NCI-H1436 treated with DMSO at 0.1 percent for 48 hours (cell line): ENCODE measurements around the gene TM2D3.

Experiments
- DNase-seq: peaks from one replicate; lab custom pipeline; 2025; lab: John Stamatoyannopoulos, UW

The TM2D3 gene, protein sequence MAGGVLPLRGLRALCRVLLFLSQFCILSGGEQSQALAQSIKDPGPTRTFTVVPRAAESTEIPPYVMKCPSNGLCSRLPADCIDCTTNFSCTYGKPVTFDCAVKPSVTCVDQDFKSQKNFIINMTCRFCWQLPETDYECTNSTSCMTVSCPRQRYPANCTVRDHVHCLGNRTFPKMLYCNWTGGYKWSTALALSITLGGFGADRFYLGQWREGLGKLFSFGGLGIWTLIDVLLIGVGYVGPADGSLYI

GRCh38 chr15:101652098-101652785, at the start of gene TM2D3:
TSS of gene TM2D3 (minus strand) at chr15:101652381. CDS start at chr15:101652361, 20 bp downstream.
- DNase-seq, result no peak

- no peak for DNase-seq
These were observed 46.1 kb upstream of the TM2D3 start for GRCh38 chr15:101698314-101698713.

DNA sequence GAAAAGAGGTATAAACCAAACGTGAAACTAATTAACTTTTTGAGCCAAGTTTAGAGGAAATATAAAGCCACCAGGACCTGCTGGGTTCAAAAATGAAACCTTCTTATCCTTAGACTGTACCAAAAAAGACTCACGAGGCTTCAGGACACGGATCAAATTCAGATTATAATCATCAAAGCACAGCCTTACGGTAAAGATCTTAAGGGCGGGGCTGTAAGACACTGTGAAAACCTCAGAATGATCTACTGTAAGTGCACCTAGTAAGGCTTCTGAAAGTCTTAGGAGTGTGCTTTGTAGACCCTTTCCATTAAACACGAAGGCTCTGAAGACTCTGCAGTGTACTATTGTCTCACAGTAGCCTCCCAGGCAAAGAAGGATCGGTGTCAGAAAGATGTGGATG, 45.3 kb upstream of the TM2D3 start:
- DNase-seq, result no peak

DNA sequence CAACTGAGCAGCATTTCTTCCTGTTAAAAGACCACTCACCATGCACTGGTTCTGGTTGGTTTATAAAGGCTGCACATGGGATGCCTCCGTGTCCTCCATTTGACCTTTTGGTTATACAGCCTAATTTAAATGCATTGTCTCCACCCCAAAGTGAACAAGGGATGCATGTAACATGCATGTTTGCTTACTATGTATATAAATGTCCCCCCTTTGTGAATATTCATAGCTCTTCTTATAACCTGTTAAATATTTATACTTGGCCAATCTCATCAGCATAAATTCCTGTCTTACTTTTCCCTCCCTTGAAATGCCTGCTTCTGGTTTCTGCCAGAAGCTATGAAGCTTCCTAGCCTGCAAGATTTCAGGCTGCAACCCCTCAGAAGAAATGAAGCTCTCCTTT, 44.6 kb upstream of the TM2D3 start:
- no peak for DNase-seq

- DNase-seq, result no peak
These were observed 42.1 kb upstream of the TM2D3 start for GRCh38 chr15:101694261-101694660.

DNA sequence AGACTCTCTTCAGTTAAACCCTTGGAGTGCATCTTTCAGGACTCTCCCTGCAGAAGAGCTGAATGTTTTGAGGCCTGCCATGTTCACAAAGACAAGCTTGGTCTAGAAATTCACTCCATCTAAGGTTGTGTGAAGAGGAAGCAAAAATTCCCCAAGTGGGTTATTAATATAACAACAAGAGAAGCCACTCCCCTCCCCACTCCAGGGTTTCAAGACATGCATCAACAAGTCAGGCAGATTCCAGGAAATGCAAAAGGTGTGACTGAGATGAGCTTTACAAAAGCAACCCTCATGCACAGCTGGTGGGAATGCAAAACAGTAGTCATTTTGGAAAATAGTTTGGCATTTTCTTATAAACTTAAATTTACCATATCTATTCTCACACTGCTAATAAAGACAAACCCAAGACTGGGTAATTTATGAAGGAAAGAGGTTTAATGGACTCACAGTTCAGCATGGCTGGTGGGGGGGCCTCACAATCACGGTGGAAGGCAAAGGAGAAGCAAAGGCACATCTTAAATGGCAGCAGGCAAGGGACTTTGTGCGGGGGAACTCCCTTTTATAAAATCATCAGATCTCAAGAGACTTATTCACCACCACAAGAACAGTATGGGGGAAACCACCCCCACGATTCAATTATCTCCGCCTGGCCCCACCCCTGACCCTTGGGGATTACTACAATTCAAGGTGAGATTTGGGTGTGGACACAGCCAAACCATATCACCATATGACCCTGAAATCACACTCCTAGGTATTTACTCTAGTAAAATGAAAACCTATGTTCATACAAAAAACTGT, 40.8 kb upstream of the TM2D3 start:
- no peak for DNase-seq

GRCh38 chr15:101689901-101690300, 37.7 kb upstream of the TM2D3 start:
- no peak for DNase-seq

DNA sequence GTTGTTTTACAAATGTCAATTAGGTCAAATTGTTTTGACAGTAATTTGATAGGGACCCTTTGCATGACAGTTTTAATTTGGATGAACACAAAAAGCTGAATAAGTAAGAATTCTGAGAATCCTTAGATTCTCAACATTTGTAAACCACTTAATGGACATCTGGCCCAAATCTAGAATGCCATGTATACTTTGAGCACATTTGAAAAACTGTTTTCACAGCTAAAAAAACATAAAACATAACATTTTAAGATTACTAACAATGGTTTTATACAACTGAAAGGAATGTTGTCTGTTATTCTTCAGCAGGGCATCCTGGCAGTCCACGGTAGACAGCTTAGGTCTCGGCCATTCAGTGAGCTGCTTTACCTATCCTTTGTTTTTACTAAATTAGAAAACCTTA, 34.5 kb upstream of the TM2D3 start:
- no peak for DNase-seq

GRCh38 chr15:101684877-101685276, 32.7 kb upstream of the TM2D3 start:
- no peak for DNase-seq

GRCh38 chr15:101684384-101684783, 32.2 kb upstream of the TM2D3 start:
- DNase-seq, result no peak

- DNase-seq, result no peak
These were observed 27.6 kb upstream of the TM2D3 start for GRCh38 chr15:101679806-101680205.

GRCh38 chr15:101676921-101677329, 24.7 kb upstream of the TM2D3 start:
- no peak for DNase-seq

DNA sequence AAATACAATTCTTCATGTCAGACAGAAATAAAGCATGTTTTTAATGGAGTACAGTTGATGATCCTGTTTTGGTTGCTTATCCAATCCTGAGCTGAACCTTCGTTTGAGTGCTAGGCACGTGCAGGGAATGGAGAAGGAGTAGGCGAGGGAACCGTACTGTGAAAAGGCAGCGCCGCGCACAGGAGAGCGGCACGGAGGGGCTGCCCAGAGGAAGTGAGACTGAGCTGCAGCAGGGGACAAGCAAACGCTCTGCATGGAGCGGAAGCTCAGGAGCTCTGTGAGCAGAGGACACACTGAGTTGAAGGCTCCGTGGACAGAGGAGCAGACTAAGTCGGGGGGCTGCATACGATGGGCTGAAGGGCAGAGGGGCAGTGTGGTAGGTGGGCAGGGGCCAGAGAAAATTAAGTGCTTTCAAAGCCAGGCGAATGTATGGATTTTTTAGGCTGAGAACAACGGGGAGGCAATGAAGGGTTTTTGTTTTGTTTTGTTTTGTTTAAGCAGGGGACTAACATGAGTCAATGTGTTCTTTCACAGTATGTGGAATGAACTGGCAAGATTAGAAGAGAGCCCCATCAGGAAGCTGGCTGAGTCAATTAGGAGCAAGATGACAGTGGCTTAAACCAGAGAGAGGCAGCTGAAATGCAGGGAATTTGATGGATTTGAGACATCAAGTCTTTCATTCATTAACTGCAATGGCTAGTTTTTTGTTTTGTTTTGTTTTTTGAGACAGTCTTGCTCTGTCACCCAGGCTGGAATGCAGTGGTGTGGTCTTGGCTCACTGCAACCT, 23.8 kb upstream of the TM2D3 start:
- DNase-seq, result no peak

DNA sequence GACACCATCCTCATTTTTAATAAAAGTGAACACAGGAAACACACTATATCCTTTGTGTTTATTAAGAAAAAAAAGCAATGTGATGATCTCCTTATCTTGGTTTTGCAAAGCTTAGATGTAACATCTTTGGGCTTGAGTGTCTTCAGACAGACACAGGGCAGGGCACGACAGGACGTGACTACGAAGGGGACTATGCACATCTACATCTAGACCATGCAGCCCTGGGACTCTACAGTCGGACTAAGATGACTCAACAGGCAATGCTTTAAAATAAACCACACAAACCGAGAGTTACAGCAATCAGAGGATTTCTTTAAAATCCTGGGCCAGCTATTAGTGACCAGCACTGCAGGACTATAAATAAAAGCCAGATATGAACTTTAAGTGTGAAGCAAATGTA, 22.8 kb upstream of the TM2D3 start:
- DNase-seq, result no peak

DNA sequence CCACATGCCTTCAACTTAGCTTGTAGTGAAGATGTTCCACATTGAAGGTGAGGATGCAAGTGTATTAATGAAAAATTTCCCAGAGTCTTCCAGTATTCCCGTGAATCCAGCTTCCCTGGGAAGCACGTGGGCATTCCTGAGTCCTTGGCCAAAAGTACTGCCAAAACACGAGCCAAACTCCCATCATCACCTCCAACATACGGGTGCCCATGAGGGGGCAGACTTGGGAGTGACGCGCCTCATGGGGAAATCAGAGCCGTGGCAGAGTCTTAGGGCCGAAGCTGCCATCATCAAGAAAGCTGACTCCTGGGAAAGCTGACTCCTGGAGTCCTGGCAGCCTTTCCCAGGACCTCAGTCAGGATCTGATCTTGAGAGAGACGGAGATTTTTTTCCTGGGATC, 20.1 kb upstream of the TM2D3 start:
- DNase-seq, result no peak

- no peak for DNase-seq
These were observed 17.6 kb upstream of the TM2D3 start for GRCh38 chr15:101669744-101670143.

- no peak for DNase-seq
These were observed 15.7 kb upstream of the TM2D3 start for GRCh38 chr15:101667881-101668280.

DNA sequence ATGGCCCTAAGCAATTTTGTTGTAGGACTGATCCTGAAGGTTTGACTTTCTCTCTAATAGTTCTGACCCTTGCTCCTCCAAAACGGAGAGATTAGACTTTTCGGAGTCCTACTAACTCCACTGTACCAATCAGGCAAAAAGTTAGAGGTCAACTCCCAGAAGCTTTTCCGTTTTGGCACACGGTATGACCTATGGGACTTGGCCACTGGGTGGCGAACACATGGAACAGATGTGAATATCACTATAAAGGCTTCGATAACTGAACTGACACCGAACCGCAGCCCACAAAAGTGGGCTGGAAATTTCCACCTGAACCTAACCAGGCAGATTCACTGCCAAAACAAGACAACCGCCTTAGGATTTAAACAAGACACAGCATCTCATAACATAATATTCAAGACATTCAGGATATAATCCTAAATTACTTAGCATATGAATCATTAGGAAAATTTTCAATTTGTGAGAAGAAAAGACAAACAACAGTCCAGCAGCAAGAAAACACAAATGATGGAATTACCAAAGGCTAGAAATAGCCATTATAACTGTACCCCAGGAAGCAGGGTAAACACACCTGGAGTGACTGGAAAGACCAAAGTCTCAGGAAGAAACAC, 12.2 kb upstream of the TM2D3 start:
- DNase-seq, result no peak

DNA sequence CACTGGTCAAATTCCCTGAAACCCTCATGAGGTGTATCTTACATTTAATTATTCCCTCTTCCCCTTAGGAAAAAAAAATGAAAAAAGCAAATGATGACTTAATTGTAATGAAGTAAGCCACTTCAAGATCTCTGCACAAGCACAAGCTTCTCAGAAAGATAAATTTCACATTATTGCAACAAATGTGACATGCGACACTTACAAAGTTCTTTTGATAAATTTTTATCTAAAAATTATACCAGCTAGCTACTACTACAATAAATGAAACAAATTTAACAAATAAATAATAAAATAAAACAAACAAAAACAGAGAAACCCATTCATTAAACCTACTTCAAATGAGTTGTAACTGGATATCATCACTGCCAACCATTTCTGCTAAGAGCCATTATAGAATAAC, 10.0 kb upstream of the TM2D3 start:
- no peak for DNase-seq

- DNase-seq, result no peak
These were observed 7.8 kb upstream of the TM2D3 start for GRCh38 chr15:101660005-101660404.

DNA sequence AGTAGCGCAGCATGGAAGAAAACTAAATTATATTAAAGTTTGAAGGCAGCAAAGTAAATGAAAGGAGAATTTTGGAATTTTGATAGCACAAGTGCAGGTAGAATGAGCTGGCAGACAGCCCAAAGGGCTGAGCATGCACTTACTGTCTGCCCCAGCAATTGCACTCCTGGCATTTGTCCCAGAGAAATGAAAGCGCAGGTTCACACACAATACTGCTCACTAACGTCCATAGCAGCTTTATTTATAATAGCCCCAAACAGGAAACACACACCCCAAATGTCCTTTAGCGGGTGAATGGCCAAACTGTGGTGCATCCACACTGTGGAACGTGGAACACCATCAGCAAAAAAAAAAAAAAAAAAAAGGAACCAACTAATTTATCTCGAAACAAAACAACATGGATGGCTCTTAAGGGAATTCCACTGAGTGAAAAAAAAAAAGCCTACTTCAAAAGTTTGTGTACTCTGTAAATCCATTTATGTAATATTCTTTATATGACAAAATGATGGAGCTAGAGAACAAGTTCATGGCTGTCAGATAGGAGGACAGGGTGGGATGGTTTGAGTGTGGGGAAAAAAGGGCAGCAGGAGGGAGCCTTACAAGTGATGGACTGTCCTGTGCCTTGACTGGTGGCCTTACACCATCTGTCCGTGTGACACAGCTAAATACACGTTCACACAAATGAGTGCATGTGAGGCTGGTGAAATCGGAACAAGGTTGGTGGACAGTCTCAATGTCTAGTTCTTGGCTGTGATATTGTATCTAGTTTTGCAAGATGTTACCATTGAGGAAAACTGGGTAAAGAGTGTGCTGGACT, 6.0 kb upstream of the TM2D3 start:
- DNase-seq, result no peak
